ENCODE data around the gene TPCN2. TPM values are rescaled to one million over a fixed set of nuclear protein-coding genes. Genes with fewer than 3 reads are reported as not detected.

Gene TPCN2
- total RNA-seq, 4 donors from 2014 or later, result 12.7 to 16.9 (median 14.2) TPM

- intact Hi-C loops (cut with DNase I; ENCODE audit: low total_unique reads), result no loop called here
- H3K4me3 ChIP-seq (ENCODE audit: low read depth, poor library complexity, severe bottlenecking), result no peak overlapping the region
- TF ChIP-seq CTCF (IDR thresholded peaks at IDR 0.05) (no peak), POLR2A (IDR thresholded peaks at IDR 0.05) (no peak)
- 67 to 68% methylated on average over 23 of the region's 23 CpGs for WGBS, 2 donors
- DNase-seq (ENCODE audit: low spot score in 2 of 2), result peak in 1 of 2 donors; percentile 87
These were observed 47.3 kb upstream of the TPCN2 start for GRCh38 chr11:69001243-69002081.

DNA sequence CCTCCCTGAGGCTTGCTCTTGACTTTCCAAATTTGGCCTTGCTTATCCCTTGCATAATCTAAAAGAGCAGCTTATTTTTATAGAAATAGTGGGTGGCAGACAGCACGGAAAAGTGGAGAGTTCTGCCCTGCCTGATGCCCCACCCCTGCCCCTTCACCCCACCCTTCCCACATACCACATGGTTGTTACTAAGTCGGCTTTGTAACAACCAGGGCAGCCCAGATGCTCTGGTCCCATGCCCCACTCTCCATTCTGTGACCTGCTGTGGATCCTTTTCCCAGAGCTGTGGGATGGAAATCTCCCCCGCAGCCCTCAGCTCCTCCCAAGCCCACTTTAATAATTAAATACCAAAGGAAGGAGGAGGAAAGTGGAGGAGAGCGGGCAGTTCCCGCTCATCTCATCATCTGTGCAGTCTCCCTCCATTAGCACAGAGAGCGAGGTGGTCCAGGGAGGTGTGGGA lies 46.6 kb upstream of the TPCN2 start:
- DNase-seq (ENCODE audit: low spot score in 2 of 2), result peak in 1 of 2 donors; percentile 68
- intact Hi-C loops (cut with DNase I; ENCODE audit: low total_unique reads), result no loop called here
- TF ChIP-seq POLR2A (IDR thresholded peaks at IDR 0.05), result no peak
- no peak for TF ChIP-seq CTCF (IDR thresholded peaks at IDR 0.05)

DNA sequence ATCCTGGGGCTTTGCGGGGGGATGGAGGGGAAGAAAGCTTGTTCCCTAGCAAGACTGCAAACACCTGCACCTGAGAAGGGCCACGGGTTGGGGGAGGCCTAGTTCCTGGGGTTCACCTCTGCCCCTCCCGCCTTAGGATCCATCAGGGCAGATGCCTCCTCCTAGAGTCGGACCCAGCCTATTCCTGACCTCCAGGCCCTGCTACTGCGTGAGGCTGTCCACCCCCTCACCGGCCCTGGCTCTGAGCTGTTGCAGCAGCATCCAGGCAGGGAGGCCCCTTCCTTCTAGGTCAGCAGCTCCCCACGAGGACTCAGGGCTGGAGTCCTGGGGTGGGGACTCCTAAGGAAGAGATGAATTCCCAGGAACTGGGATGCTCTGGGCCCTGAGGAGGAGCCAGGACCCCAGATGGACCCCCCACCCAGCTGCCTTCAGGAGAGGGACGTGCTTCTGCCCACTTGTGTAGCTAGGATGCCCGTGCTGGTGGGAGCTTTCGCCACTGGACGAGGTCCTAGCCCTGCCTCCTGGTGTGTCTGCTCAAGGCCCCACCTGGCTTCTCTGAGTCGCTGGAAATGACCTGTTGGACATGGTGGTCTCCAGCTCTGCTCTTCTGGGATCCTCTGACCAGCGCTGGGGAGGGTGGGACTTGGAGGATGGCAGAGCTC lies 46.0 kb upstream of the TPCN2 start:
- no peak for TF ChIP-seq CTCF (IDR thresholded peaks at IDR 0.05)
- intact Hi-C loops (cut with DNase I; ENCODE audit: low total_unique reads), result no loop called here
- WGBS, 2 donors, result 77 to 91% methylated on average over 7 to 13 of the region's 13 CpGs
- H3K4me3 ChIP-seq (ENCODE audit: low read depth, poor library complexity, severe bottlenecking), result no peak overlapping the region
- peak in 1 of 2 donors; percentile 82 for DNase-seq (ENCODE audit: low spot score in 2 of 2)

More for the DNA sequence above, 46.6 kb upstream of the TPCN2 start:
- WGBS, 2 donors, result 74 to 76% methylated on average over 6 of the region's 6 CpGs
- no peak overlapping the region for H3K4me3 ChIP-seq (ENCODE audit: low read depth, poor library complexity, severe bottlenecking)

DNA sequence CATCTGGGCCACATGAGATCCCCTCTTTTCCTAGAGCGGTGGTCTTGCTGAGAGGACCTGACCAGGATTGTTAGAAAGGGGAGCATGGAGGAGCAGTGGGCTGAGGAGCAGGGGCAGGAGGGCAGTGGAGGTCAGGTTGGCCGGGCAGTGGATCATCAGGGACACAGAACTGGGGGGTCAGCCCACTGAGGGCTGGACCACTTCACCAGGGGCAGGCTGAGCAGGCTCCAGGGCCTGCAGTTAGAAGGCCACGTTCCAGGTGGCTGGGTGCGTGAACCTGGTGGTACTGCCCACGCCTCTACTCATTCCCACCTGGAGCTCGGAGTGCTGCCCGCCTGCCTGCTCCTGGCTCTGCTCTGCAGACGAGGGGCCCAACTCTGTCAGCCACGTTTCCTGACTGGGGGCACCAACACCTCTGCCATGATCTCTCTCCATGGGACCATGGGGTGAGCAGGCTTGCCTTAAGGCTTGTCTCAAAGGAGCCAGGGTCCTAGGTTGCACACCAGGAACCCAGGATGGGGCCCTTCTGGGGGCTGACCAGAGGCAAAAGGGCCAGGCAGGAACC lies 45.3 kb upstream of the TPCN2 start:
- intact Hi-C loops (cut with DNase I; ENCODE audit: low total_unique reads), result no loop called here
- TF ChIP-seq POLR2A (IDR thresholded peaks at IDR 0.05) (no peak), CTCF (IDR thresholded peaks at IDR 0.05) (no peak)
- DNase-seq (ENCODE audit: low spot score in 2 of 2), result no peak
- H3K4me3 ChIP-seq (ENCODE audit: low read depth, poor library complexity, severe bottlenecking), result no peak overlapping the region
- 93 to 95% methylated on average over 5 to 7 of the region's 9 CpGs for WGBS, 2 donors

DNA sequence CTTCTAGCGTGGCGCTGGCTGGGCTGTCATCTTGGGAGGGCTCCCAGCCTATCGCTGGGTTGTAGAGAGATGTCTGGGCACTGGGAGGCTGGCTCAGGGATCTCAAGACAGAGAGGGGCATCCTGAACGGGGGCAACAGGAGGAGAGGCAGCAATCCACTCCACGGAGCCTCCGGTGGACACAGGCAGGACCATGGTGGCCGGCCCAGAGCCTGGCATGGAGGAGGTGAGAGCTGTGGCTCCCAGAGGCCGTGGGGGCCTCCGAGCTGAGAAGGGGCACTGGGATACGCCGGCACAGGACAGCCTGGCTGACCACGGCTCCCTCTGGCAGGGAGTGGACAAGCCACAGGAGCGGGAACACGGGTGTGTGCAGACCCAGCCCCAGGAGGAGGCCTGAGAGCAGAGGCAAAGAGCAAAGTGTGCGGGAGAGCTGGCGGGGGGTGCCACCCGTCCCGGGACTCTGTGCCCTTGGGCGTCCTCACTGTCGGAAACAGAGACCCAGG lies 44.8 kb upstream of the TPCN2 start:
- DNase-seq (ENCODE audit: low spot score in 2 of 2), result peak in 1 of 2 donors; percentile 75
- no peak overlapping the region for H3K4me3 ChIP-seq (ENCODE audit: low read depth, poor library complexity, severe bottlenecking)
- WGBS, 2 donors, result 89 to 91% methylated on average over 15 to 18 of the region's 20 CpGs
- intact Hi-C loops (cut with DNase I; ENCODE audit: low total_unique reads), result no loop called here
- no peak for TF ChIP-seq CTCF (IDR thresholded peaks at IDR 0.05)
- no peak for TF ChIP-seq POLR2A (IDR thresholded peaks at IDR 0.05)
